Measurements from ENCODE around the gene SYTL3. TPM values are rescaled to one million over a fixed set of nuclear protein-coding genes. Genes with fewer than 3 reads are reported as not detected.
A peak's percentile ranks its signal among the peaks of the same experiment; 100 is the strongest.

The SYTL3 gene
- total RNA-seq, 4 donors from 2014 or later = 2.4 to 6.4 (median 2.9) TPM

GRCh38 chr6:158805698-158806377 lies 156.0 kb downstream of the SYTL3 start:
- peak overlapping the region; percentile 5 to 59 (median 31) for H3K27ac ChIP-seq
- H3K4me3 ChIP-seq = no peak overlapping the region
- in situ Hi-C loops (cut with MboI; ENCODE audit: low pct_ligation_motif_present in 1 of 4, low pct_unique_long_range_greater_than_20kb in 1 of 4, low sequenced_read_pairs in 3 of 4) = no loop called here
- H3K4me1 ChIP-seq = peaks cover 39 to 88% (median 71%) of the 10 kb centered on the region in 4 donors
- H3K36me3 ChIP-seq = no peaks in the 10 kb centered on the region
- intact Hi-C loops (cut with DNase I; ENCODE audit: low total_unique reads) = no loop called here
- no peaks in the 10 kb centered on the region for H3K9me3 ChIP-seq
- 75 to 86% methylated on average over 4 to 5 of the region's 5 CpGs for WGBS, 2 donors (ENCODE audit: low coverage in 1 of 2)
- no peaks in the 10 kb centered on the region for H3K27me3 ChIP-seq
- TF ChIP-seq EP300 (IDR thresholded peaks at IDR 0.05; ENCODE audit: low read depth) (no peak), POLR2AphosphoS5 (IDR thresholded peaks at IDR 0.05) (peak in 1 of 3 donors; percentile 42), CTCF (IDR thresholded peaks at IDR 0.05) (no peak), POLR2A (IDR thresholded peaks at IDR 0.05) (no peak)
- DNase-seq = peak; percentile 63

GRCh38 chr6:158807515-158808441 lies 157.9 kb downstream of the SYTL3 start:
- TF ChIP-seq POLR2A (IDR thresholded peaks at IDR 0.05) (peak; percentile 8), POLR2AphosphoS5 (IDR thresholded peaks at IDR 0.05) (peak in 1 of 3 donors; percentile 2), EP300 (IDR thresholded peaks at IDR 0.05; ENCODE audit: low read depth) (no peak), CTCF (IDR thresholded peaks at IDR 0.05) (peak in 1 of 5 experiments; percentile 3)
- H3K36me3 ChIP-seq = no peaks in the 10 kb centered on the region
- peaks cover 38 to 88% (median 64%) of the 10 kb centered on the region in 4 donors for H3K4me1 ChIP-seq
- H3K27ac ChIP-seq = peak overlapping the region; percentile 17 to 77 (median 61)
- intact Hi-C loops (cut with DNase I; ENCODE audit: low total_unique reads) (no loop called here), in situ Hi-C loops (cut with MboI; ENCODE audit: low pct_ligation_motif_present in 1 of 4, low pct_unique_long_range_greater_than_20kb in 1 of 4, low sequenced_read_pairs in 3 of 4) (no loop called here)
- no peaks in the 10 kb centered on the region for H3K9me3 ChIP-seq
- no peak for DNase-seq
- H3K27me3 ChIP-seq = no peaks in the 10 kb centered on the region
- 69 to 75% methylated on average over 5 to 8 of the region's 8 CpGs for WGBS, 2 donors (ENCODE audit: low coverage in 1 of 2)
- no peak overlapping the region for H3K4me3 ChIP-seq

GRCh38 chr6:158808442-158808833 lies 158.6 kb downstream of the SYTL3 start:
- intact Hi-C loops (cut with DNase I; ENCODE audit: low total_unique reads) = no loop called here
- in situ Hi-C loops (cut with MboI; ENCODE audit: low pct_ligation_motif_present in 1 of 4, low pct_unique_long_range_greater_than_20kb in 1 of 4, low sequenced_read_pairs in 3 of 4) = no loop called here
- Histone ChIP-seq H3K27ac (peak overlapping the region; percentile 60 to 77 (median 66)), H3K4me3 (no peak overlapping the region), H3K4me1 (peaks cover 34 to 90% (median 61%) of the 10 kb centered on the region in 4 donors), H3K27me3 (no peaks in the 10 kb centered on the region), H3K36me3 (no peaks in the 10 kb centered on the region), H3K9me3 (no peaks in the 10 kb centered on the region)
- DNase-seq = no peak
- 63 to 70% methylated on average over 3 to 6 of the region's 6 CpGs for WGBS, 2 donors (ENCODE audit: low coverage in 1 of 2)
- no peak for TF ChIP-seq EP300 (IDR thresholded peaks at IDR 0.05; ENCODE audit: low read depth)
- no peak for TF ChIP-seq POLR2AphosphoS5 (IDR thresholded peaks at IDR 0.05)
- no peak for TF ChIP-seq CTCF (IDR thresholded peaks at IDR 0.05)
- TF ChIP-seq POLR2A (IDR thresholded peaks at IDR 0.05) = no peak
